GM12892 (cell line): ENCODE measurements around the gene CRYBB1.

ENCODE experiments used
- DNase-seq: peaks from one replicate; pipeline ENCODE4 v3.0.0; 2011; ENCODE audit not compliant: insufficient read length
- FAIRE-seq: peaks from 2 replicates; lab custom pipeline; 2011; peaks lifted over from hg19 to GRCh38; lab: Jason Lieb, UNC
- POLR2A ChIP-seq: IDR thresholded peaks from 2 replicates; pipeline ENCODE4 v1.6.1; 2011; ENCODE audit warnings: low read depth, low read length, control low read depth
- POLR2AphosphoS5 ChIP-seq: IDR thresholded peaks from 2 replicates; pipeline ENCODE4 v1.6.1; 2011; ENCODE audit warnings: low read depth, low read length, control low read depth
- TAF1 ChIP-seq: IDR thresholded peaks from 2 replicates; pipeline ENCODE4 v1.6.1; 2011; ENCODE audit warnings: low read depth, mild to moderate bottlenecking, control low read depth, low read length, borderline replicate concordance

The CRYBB1 gene

DNA sequence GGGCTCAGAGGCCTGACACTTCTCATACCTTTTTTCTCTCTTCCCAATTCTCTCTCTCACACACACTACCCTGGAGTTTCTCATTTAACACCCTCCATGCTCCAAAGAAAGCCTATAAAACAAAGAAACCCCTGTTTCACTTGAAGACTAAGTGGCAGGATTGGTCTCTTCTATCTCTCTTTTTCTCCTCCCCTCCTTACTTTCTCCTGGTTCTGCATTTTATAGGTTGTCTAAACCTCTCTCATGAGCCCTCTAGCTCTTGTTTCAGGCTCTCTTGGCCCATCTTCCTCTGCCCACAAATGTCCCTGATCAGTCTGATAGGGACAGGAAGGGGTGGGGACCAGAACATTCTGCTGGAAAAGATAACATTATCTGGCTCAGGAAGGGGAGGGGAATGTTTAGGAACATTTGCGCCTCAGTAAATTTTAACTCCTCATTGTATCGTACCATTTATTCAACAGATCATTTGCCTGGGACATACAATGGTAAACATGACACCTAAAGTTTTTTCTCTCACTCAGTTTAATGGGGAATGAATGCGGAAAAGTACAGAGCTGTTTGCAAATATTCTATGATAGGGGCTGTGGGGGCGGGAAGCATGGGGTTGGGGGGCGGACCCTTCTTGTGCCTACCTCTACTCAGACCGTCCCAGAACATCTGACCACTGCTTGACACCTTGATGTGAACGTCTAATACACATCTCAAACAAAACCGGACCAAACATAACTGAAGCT lies 14.8 kb upstream of the CRYBB1 start:
- DNase-seq: no peak
- no peak for FAIRE-seq
- no peak for TF ChIP-seq POLR2AphosphoS5
- TF ChIP-seq POLR2A: no peak
- no peak for TF ChIP-seq TAF1

DNA sequence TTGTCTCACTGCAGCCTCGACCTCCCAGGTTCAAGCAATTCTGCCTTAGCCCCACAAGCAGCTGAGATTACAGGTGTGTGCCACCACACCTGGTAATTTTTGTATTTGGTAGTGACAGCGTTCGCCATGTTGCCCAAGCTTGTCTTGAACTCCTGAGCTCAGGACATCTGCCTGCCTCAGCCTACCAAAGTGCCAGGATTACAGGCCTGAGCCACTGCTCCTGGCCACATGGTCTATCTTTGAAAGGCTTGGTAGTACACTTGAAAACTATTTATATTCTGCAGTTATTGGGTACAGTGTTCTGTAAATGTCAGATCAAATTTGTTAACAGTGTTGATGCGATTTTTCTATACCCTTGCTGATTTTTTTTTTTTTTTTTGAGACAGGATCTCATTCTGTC lies 13.5 kb upstream of the CRYBB1 start:
- TF ChIP-seq POLR2AphosphoS5 (no peak), TAF1 (no peak), POLR2A (no peak)
- DNase-seq (no peak), FAIRE-seq (no peak)

DNA sequence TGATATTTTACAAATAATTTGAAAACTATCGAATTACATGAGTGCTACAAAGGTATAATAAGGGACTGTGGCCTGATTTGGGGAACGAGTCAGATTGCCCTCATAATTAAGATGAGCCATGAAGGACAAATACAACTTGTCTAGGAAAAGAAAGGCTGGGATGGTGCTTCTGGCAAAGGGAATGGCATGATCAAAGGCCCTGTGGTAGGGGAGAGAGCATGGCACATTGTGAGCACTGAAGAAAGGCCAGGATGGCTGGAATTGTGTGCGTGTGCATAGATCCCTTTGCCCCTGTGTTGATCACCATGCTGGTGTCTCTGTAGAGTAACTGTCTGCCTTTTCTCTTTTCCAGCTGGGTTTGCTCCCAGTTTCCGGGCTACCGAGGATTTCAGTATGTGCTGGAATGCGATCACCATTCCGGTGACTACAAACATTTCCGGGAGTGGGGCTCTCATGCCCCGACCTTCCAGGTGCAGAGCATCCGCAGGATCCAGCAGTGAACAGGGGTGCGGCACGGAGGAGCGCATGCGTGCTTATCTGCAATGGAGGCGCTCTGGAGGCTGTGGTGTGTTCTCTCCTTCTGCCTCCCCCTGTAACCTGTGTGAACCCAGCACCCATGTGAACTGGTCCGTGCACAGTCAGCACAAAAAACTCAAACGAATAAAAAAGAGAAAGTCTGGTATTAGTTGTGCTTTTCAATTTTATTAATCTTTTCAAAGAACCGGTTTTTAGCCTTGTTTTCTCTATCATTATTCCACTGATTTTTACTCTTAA lies 12.3 kb upstream of the CRYBB1 start:
- TF ChIP-seq TAF1 (no peak), POLR2A (no peak), POLR2AphosphoS5 (no peak)
- no peak for FAIRE-seq
- no peak for DNase-seq

DNA sequence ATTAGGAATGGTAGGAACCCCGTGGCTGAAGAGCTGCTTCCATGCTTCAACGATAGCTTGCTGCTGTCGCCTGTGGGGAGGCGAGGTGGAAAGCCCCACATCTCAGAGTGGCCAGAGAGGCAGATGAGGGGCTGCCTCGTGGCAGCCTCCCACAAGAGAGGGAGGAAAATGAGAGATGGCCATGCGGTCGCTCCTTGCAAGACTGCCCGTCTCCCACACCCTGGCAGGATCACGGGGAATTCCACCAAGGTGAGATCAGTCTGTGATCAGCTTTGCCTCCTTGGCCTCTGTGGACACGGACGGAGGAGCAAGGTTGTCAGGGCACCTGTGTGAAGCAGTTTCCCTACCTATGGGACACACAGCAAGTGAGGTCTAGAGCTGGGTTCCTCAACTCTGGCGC lies 7.0 kb upstream of the CRYBB1 start:
- TF ChIP-seq POLR2AphosphoS5: no peak
- no peak for TF ChIP-seq POLR2A
- no peak for TF ChIP-seq TAF1
- DNase-seq (no peak), FAIRE-seq (no peak)

DNA sequence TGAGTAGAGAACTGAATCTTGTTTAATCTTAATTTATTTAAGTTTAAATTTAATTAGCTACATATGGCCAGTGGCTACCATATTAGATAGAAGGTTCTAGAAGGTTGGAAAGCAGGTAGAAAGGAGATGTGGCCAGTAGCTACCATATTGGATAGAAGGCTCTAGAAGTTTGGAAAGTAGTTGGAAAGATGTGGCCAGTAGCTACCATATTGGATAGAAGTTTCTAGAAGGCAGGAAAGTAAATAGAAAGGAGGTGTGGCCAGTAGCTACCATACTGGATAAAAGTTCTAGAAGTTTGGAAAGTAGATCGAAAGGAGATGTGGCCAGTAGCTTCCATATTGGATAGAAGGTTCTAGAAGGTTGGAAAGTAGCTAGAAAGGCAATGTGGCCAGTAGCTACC lies 6.2 kb upstream of the CRYBB1 start:
- TF ChIP-seq POLR2AphosphoS5 (no peak), POLR2A (no peak), TAF1 (no peak)
- FAIRE-seq (no peak), DNase-seq (no peak)

GRCh38 chr22:26621663-26622062 lies 3.8 kb upstream of the CRYBB1 start, which contains the start of gene CRYBA4:
CRYBA4 (plus strand) TSS chr22:26621963; CDS start chr22:26622597, 634 bp downstream.
- no peak for TF ChIP-seq POLR2AphosphoS5
- no peak for TF ChIP-seq TAF1
- TF ChIP-seq POLR2A: no peak
- FAIRE-seq: no peak
- no peak for DNase-seq

DNA sequence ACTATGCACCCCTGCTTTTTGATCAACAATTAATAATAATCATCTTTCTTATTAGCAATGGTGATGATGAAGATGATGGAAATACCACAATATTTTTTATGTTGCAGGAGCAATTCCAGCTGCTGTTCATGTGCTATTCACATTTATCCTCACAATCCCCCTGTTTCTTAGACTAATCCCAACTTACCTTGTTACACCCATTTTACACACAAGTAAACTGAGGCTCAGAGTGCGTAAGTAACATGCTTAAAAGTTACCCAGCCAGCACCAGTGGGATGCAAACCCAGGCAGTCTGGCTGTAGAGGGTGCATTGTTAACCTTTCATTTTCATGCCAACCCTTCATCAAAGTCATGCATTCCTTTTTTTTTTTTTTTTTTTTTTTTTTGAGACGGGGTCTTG lies 2.4 kb upstream of the CRYBB1 start:
- TF ChIP-seq TAF1 (no peak), POLR2AphosphoS5 (no peak), POLR2A (no peak)
- no peak for FAIRE-seq
- no peak for DNase-seq

- no peak for TF ChIP-seq POLR2A
- TF ChIP-seq POLR2AphosphoS5: no peak
- TF ChIP-seq TAF1: no peak
- DNase-seq (no peak), FAIRE-seq (no peak)
These were observed 1.7 kb upstream of the CRYBB1 start for GRCh38 chr22:26619510-26619909.

DNA sequence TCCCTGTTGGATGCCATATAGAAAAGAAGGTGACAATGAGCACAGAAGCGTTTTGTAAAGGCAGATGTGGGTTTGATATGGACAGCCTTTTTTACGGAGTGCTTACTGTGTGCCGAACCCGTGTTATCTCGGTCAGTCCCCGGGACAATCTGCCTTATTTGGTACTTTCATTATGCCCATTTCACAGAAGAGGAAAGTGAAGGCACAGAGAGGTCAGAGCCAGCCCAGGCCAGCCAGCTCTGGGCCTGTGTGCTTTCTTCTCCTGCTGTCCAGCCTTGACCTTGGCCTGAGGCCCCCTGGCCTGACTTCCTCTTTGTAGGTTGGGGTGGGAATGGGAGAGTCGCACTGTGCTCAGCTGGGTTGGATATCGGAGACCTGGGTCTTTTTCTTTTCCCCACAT lies 628 bp upstream of the CRYBB1 start:
- TF ChIP-seq POLR2AphosphoS5 (no peak), TAF1 (no peak), POLR2A (no peak)
- FAIRE-seq: no peak
- no peak for DNase-seq

- TF ChIP-seq TAF1: no peak
- TF ChIP-seq POLR2A: no peak
- TF ChIP-seq POLR2AphosphoS5: no peak
- FAIRE-seq (no peak), DNase-seq (no peak)
These were observed 1.2 kb downstream of the CRYBB1 start for GRCh38 chr22:26616650-26617049.

DNA sequence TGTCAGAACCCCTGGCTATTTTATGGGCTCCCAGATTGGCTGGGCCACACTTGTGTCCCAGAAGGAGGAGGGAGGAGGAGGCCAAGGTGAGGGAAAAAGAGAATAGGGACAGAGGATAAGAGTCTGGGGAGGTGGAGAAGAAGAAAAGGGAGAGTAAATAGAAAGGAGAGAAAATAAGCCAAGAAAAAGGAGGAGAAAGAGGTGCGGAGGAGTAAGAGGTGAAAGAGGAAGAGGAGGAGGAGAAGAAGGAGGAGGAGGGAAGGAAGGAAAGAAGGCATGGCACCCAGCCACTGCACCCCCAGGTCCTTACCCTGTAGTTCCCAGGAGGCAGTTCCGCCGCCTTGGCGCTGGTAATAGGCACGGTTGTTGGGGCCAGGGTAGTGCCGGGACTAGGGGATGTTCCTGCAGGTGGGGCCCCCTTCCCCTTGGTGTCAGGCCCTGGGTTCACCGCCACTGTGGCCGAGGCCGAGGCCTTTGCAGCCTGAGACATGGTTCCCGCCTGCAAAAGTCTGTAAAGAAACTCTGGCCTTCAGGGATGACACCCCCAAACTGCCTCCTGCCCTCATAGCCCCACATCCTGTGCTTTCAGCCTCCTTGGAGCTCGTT lies 1.9 kb downstream of the CRYBB1 start:
- DNase-seq (no peak), FAIRE-seq (no peak)
- no peak for TF ChIP-seq TAF1
- no peak for TF ChIP-seq POLR2A
- TF ChIP-seq POLR2AphosphoS5: no peak
